GM12801 (cell line): ENCODE results near the gene KRTAP17-1.

Experiments
- TF ChIP-seq, protein P1 (sequence below): IDR thresholded peaks from one replicate; pipeline ENCODE4 v1.5.1; 2011; ENCODE audit warnings: control low read depth; ENCODE audit not compliant: insufficient read length; ENCODE audit errors: extremely low read depth

KRTAP17-1 gene

GRCh38 chr17:41335747-41336146, 20.2 kb upstream of the KRTAP17-1 start:
- TF ChIP-seq, protein P1, sequence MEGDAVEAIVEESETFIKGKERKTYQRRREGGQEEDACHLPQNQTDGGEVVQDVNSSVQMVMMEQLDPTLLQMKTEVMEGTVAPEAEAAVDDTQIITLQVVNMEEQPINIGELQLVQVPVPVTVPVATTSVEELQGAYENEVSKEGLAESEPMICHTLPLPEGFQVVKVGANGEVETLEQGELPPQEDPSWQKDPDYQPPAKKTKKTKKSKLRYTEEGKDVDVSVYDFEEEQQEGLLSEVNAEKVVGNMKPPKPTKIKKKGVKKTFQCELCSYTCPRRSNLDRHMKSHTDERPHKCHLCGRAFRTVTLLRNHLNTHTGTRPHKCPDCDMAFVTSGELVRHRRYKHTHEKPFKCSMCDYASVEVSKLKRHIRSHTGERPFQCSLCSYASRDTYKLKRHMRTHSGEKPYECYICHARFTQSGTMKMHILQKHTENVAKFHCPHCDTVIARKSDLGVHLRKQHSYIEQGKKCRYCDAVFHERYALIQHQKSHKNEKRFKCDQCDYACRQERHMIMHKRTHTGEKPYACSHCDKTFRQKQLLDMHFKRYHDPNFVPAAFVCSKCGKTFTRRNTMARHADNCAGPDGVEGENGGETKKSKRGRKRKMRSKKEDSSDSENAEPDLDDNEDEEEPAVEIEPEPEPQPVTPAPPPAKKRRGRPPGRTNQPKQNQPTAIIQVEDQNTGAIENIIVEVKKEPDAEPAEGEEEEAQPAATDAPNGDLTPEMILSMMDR: no peak

- TF ChIP-seq, protein P1: no peak
These were observed 19.1 kb upstream of the KRTAP17-1 start for GRCh38 chr17:41334385-41335305.

DNA sequence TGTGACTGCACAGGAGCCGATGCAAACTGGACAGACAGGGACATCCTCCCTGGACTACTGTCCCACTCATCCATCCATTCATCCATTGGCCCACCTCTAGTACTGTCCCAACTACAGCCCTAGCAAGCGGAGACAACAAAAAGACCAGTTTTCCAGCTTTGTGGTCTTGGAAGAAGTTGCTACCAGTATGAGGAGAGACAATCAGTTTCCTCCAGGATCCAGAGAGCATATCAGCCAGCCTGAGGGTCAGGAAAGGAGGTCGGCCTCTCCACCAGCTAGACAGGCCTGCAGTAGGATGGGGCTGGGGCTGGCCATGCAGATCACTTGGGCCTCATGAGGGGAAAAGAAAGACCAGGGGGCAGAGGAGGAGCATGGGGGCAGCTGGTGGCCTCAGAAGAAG, 18.3 kb upstream of the KRTAP17-1 start:
- TF ChIP-seq, protein P1: no peak

DNA sequence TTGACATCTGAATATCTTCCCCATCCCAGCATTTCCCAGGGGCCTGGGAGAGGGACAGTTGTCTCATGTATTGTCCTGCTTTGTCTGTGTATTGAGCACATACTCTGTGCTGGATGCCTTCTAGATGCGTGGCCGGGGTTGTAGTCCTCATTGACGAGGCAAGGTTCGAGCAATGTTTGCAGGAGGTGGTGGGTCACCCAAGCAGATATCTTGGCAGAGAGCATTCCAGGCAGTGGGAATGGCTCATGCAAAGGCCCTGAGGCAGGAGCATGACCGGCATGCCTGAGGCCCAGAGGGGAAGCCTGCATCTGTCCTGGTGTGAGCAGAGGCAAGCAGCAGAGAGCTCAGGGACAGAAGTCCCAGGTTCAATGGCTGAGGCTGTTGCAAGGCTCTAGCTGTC, 17.6 kb upstream of the KRTAP17-1 start:
- TF ChIP-seq, protein P1: no peak

DNA sequence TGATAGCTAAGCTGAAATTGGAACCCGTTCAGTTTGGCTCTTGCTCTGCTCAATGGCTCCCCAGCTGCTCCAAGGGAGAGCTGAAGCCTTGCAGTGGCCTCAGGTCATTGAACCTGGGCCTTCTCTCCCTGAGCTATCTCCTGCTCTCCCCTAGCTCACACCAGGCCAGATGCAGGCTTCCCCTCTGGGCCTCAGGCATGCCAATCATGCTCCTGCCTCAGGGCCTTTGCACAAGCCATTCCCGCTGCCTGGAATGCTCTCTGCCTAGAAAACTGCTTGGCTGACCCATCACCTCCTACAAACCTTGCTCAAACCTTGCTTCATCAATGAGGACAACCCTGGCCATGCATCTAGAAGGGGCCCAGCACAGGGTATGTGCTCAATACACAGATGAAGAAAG, 16.7 kb upstream of the KRTAP17-1 start:
- TF ChIP-seq, protein P1: no peak

DNA sequence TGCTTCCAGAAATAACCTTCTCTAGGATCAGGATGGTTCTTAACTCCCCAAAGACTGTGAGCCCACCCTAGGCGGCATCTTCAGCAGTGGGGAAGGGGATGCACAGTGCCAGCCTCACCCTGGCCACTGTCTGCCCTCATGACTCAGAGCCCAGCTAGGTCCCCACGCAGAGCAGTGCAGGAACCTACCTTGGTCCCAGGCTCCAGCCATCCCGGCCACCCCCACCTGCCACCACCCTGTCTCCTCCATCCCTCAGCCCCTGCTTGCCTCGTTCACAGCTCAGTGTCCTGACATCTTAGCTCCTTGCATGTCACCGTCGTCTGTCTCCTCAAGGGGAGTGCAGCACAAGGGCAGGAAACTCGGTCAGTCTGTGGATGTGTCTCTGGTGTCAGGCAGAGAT, 16.1 kb upstream of the KRTAP17-1 start:
- TF ChIP-seq, protein P1: no peak

- TF ChIP-seq, protein P1: no peak
These were observed 13.9 kb upstream of the KRTAP17-1 start for GRCh38 chr17:41329279-41329948.
